Neuronal stem cell (in vitro differentiated cells): ENCODE results near the gene CKLF.

Experiments
- DNase-seq: peaks from one replicate; pipeline ENCODE4 v3.0.0-alpha.2; 2013; ENCODE audit warnings: low spot score
- H2AFZ ChIP-seq: one replicate; pipeline ENCODE4 v1.6.1; 2013; ENCODE audit warnings: mild to moderate bottlenecking, low read length, inconsistent platforms
- H2AK5ac ChIP-seq: 2 replicates; pipeline ENCODE4 v1.6.1; 2013; ENCODE audit warnings: low read depth, mild to moderate bottlenecking, inconsistent platforms, low read length, moderate library complexity, mixed read lengths
- H2BK120ac ChIP-seq: 2 replicates; pipeline ENCODE4 v1.6.1; 2013; ENCODE audit warnings: low read depth, mild to moderate bottlenecking, inconsistent platforms, low read length, moderate library complexity, mixed read lengths
- H2BK12ac ChIP-seq: one replicate; pipeline ENCODE4 v1.6.1; 2013; ENCODE audit warnings: low read length, inconsistent platforms
- H2BK15ac ChIP-seq: 2 replicates; pipeline ENCODE4 v1.6.1; 2013; ENCODE audit warnings: mild to moderate bottlenecking, low read length, inconsistent platforms, mixed read lengths
- H2BK5ac ChIP-seq: one replicate; pipeline ENCODE4 v1.6.1; 2013; ENCODE audit warnings: inconsistent platforms, mild to moderate bottlenecking, low read length, moderate library complexity
- H3K14ac ChIP-seq: one replicate; pipeline ENCODE4 v1.6.1; 2013; ENCODE audit warnings: low read length, inconsistent platforms
- H3K18ac ChIP-seq: 2 replicates; pipeline ENCODE4 v1.6.1; 2013; ENCODE audit warnings: low read length, inconsistent platforms
- H3K23ac ChIP-seq: 2 replicates; pipeline ENCODE4 v1.6.1; 2013; ENCODE audit warnings: low read depth, mild to moderate bottlenecking, mixed read lengths, low read length, inconsistent platforms; ENCODE audit not compliant: poor library complexity
- H3K27ac ChIP-seq: replicated peaks from 3 replicates; pipeline ENCODE4 v1.5.1; 2013; ENCODE audit warnings: low read length, inconsistent platforms
- H3K27me3 ChIP-seq, 3 experiments: 2 replicates each; pipeline ENCODE4 v1.6.1; 2013; ENCODE audit warnings: low read length in 3 of 3, mild to moderate bottlenecking in 2 of 3, inconsistent platforms in 1 of 3, low read depth in 1 of 3, mixed read lengths in 1 of 3, moderate library complexity in 1 of 3; ENCODE audit not compliant: control insufficient read depth in 3 of 3, insufficient read depth in 3 of 3
- H3K36me3 ChIP-seq, 2 donors: replicated peaks in 1 of 2; 2 replicates each; pipeline ENCODE4 v1.6.1; 2013; ENCODE audit warnings: low read length in 2 of 2; ENCODE audit not compliant: control insufficient read depth in 2 of 2, insufficient read depth in 2 of 2
- H3K4ac ChIP-seq: 2 replicates; pipeline ENCODE4 v1.6.1; 2013; ENCODE audit warnings: inconsistent platforms, mild to moderate bottlenecking, low read length, moderate library complexity
- H3K4me1 ChIP-seq, 2 donors: 1 replicate in 1 of 2; 2 replicates in 1 of 2; pipeline ENCODE4 v1.6.1; 2013; ENCODE audit warnings: low read length in 2 of 2, low read depth in 1 of 2; ENCODE audit not compliant: control insufficient read depth in 2 of 2, insufficient read depth in 1 of 2
- H3K4me2 ChIP-seq: one replicate; pipeline ENCODE4 v1.6.1; 2013; ENCODE audit warnings: mild to moderate bottlenecking, low read length, inconsistent platforms; ENCODE audit not compliant: insufficient read depth, poor library complexity, severe bottlenecking
- H3K4me3 ChIP-seq, 2 donors: 2 replicates each; pipeline ENCODE4 v1.5.1; 2013; ENCODE audit warnings: low read length in 2 of 2, mild to moderate bottlenecking in 2 of 2, inconsistent platforms in 1 of 2, moderate library complexity in 1 of 2
- H3K79me1 ChIP-seq: one replicate; pipeline ENCODE4 v1.6.1; 2013; ENCODE audit warnings: low read depth, mild to moderate bottlenecking, inconsistent platforms, low read length, moderate library complexity
- H3K9ac ChIP-seq: one replicate; pipeline ENCODE4 v1.6.1; 2013; ENCODE audit warnings: mild to moderate bottlenecking, low read depth, low read length, inconsistent platforms; ENCODE audit not compliant: poor library complexity
- H3K9me3 ChIP-seq, 2 donors: replicated peaks in 1 of 2; 2 replicates each; pipeline versions ENCODE3 to v1.6.1; 2013; ENCODE audit warnings: low read length in 2 of 2, mild to moderate bottlenecking in 2 of 2, inconsistent platforms in 1 of 2, low read depth in 1 of 2, mixed read lengths in 1 of 2, moderate library complexity in 1 of 2; ENCODE audit not compliant: control insufficient read depth in 2 of 2, insufficient read depth in 1 of 2
- H4K8ac ChIP-seq: one replicate; pipeline ENCODE4 v1.6.1; 2013; ENCODE audit warnings: low read depth, mild to moderate bottlenecking, inconsistent platforms, low read length, moderate library complexity
- H4K91ac ChIP-seq: one replicate; pipeline ENCODE4 v1.6.1; 2013; ENCODE audit warnings: low read length, low read depth, mild to moderate bottlenecking, inconsistent platforms; ENCODE audit not compliant: poor library complexity
- WGBS, 2 donors: extraction: QIAGEN DNeasy Blood & Tissue Kit; methylation state at CpG; one replicate each; pipeline ENCODE4 v1.1.7; 2013; ENCODE audit warnings: missing lambda C conversion rate in 2 of 2, mixed read lengths in 1 of 2; ENCODE audit not compliant: insufficient read length in 2 of 2, insufficient replicate concordance in 1 of 2; ENCODE audit errors: extremely low coverage in 2 of 2; 5-methylcytosine and 5-hydroxymethylcytosine counted together

CKLF gene

DNA sequence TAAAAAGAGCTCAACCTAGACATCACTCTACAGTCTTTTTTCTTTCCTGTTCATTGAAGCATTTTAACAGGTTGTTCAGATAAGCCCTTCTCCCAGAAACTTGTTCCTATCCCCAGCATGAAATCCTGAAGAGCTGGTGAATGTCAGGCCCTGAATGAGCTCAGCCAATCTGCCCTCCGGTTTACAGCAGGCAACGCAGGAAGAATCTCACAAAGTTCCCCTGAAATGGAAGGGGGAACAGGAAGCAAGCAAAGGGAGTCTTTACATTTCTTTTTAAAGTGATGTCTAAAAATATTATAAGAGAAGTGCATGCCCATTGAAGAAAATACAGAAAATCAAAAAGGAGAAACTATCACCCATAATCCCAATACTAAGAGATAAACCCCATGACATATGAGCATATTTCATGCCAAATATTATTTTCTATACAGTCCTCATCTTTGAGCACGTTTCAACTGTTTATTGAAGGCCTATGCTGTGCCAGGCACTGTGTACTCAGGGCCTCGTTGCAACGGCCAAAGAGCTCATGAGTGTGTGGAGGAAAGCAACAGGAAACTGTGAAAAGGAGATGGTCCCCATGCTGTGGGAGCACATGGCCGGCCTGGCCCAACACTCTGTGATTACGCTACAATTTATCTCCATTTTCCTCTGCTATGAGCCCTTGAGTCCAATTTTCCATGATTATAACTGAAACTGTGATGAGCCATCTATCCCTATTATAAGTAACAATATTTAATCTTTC is 8.2 kb upstream of the CKLF start:
- Histone ChIP-seq H3K23ac (no peak overlapping the region), H3K14ac (no peak overlapping the region), H2BK120ac (no peak overlapping the region), H3K9ac (no peak overlapping the region), H2BK5ac (no peak overlapping the region), H3K4ac (no peak overlapping the region), H3K9me3 (no peaks in the 10 kb centered on the region), H3K27ac (no peak overlapping the region), H2AFZ (no peak overlapping the region), H4K91ac (no peak overlapping the region), H3K4me3 (no peak overlapping the region), H2AK5ac (no peak overlapping the region), H2BK15ac (no peak overlapping the region), H4K8ac (no peak overlapping the region), H3K18ac (no peak overlapping the region), H3K79me1 (no peaks in the 10 kb centered on the region), H3K27me3 (no peaks in the 10 kb centered on the region), H3K4me1 (peaks cover 2 to 8% of the 10 kb centered on the region in 2 donors), H3K36me3 (peaks cover 0 to 29% of the 10 kb centered on the region in 2 donors), H3K4me2 (no peak overlapping the region), H2BK12ac (no peak overlapping the region)
- no peak for DNase-seq
- no CpG with 5 or more reads among the region's 7 CpGs for WGBS, 2 donors

DNA sequence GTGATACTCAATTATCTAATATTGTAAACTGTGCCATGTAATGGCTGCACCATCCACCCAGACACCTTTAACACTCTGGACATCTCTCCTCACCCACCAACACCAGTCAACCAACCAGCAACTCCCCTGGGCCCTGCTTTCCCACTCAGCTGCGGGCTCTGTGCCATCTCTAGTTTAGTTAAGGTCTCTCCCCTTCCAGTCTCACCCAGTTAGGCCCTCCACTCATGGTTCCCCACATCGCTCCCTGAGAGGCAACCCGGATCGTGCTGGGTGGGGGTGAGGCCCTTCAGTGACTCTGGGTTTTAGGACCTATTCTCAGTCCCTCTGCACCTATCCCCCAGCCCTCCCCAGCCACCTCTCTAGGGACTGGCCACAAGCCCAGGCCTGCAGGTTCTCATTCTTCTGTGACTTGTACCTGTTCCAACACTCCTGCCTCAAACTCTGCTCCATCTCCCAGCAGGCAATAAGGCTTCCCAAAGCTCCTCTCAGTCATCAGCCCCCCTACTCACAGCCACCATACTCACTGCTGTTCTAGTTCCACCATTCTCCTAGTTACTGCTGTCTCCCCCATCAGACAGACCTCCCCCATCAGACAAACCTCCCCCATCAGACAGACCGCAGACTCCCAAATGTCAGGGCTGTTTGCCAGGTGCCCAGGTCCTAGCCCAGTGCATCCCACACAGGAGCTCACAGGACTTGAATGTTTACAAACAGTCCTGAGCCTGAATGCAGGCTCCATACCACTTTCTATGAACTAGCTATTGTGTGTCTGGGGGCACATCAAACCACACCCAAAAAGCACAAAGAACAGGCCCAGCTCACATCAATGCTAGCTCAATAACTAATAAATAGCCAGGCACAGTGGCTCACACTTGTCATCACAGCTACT is 5.0 kb upstream of the CKLF start:
- Histone ChIP-seq H2AK5ac (no peak overlapping the region), H2AFZ (no peak overlapping the region), H3K27me3 (no peaks in the 10 kb centered on the region), H2BK120ac (no peak overlapping the region), H3K27ac (no peak overlapping the region), H2BK12ac (no peak overlapping the region), H3K4me2 (no peak overlapping the region), H2BK5ac (no peak overlapping the region), H3K36me3 (peaks cover 0 to 13% of the 10 kb centered on the region in 2 donors), H3K79me1 (no peaks in the 10 kb centered on the region), H3K4me1 (peaks cover 4 to 9% of the 10 kb centered on the region in 2 donors), H4K91ac (no peak overlapping the region), H3K4me3 (no peak overlapping the region), H3K4ac (no peak overlapping the region), H3K9ac (no peak overlapping the region), H3K23ac (no peak overlapping the region), H4K8ac (no peak overlapping the region), H2BK15ac (no peak overlapping the region), H3K14ac (no peak overlapping the region), H3K9me3 (no peaks in the 10 kb centered on the region), H3K18ac (no peak overlapping the region)
- DNase-seq, result no peak
- WGBS, 2 donors, result no CpG with 5 or more reads among the region's 5 CpGs

DNA sequence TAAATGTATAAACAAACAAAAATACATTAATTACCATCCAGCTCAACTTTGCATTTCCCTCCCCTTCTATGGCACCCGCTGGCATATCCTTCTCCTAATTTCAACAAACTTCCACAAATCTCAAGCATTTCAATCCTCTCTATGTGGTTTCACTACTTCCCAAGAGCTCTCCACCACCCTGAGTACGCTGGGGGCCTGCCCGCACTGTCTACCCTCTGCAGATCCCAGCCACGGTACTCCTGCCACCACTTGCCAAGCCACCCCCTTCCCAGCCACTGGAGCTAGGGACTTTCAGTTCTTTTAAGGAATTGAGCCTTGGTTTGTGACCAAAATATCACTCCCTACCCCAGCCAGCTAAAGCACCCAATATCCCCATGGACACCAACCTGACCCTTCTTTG is 4.3 kb upstream of the CKLF start:
- Histone ChIP-seq H3K4me2 (no peak overlapping the region), H3K9me3 (peaks cover 1 to 3% of the 10 kb centered on the region in 2 donors), H2BK5ac (no peak overlapping the region), H3K9ac (no peak overlapping the region), H3K14ac (no peak overlapping the region), H3K27me3 (no peaks in the 10 kb centered on the region), H3K23ac (no peak overlapping the region), H3K27ac (no peak overlapping the region), H4K8ac (no peak overlapping the region), H3K4me3 (no peak overlapping the region), H3K79me1 (no peaks in the 10 kb centered on the region), H2BK12ac (peak overlapping the region; percentile 63), H3K4ac (no peak overlapping the region), H2AK5ac (peak overlapping the region; percentile 57), H2BK120ac (no peak overlapping the region), H3K4me1 (peaks cover 8 to 11% of the 10 kb centered on the region in 2 donors), H4K91ac (no peak overlapping the region), H2BK15ac (no peak overlapping the region), H2AFZ (no peak overlapping the region), H3K18ac (no peak overlapping the region), H3K36me3 (peaks cover 0 to 13% of the 10 kb centered on the region in 2 donors)
- DNase-seq, result no peak
- no CpG with 5 or more reads among the region's 4 CpGs for WGBS, 2 donors

DNA sequence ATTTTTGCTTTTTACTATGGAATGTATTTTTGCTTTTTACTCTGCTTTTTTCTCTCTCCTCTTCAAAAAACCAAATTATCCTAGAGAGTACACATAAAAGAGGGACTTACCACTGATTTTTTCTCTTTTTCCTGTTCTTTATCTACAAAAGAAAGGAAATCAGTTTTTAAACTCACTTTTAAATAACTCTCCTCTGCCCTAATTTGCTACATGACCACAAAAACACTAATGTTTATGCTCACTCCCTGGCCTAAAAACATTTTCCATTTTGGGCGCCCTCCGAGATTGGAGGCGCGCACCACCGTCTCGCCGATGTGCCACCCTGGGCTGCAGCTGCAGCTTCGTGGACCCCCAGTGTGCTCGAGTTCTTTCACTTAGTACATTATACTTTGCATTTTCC is 3.5 kb upstream of the CKLF start:
- H3K27ac ChIP-seq, result no peak overlapping the region
- peaks cover 0 to 7% of the 10 kb centered on the region in 2 donors for H3K36me3 ChIP-seq
- H3K9ac ChIP-seq, result no peak overlapping the region
- no peaks in the 10 kb centered on the region for H3K27me3 ChIP-seq
- peaks cover 3 to 8% of the 10 kb centered on the region in 2 donors for H3K9me3 ChIP-seq
- no peak overlapping the region for H3K4ac ChIP-seq
- no peak overlapping the region for H2BK5ac ChIP-seq
- H3K4me2 ChIP-seq, result no peak overlapping the region
- no peak overlapping the region for H2BK15ac ChIP-seq
- H3K23ac ChIP-seq, result no peak overlapping the region
- no peak overlapping the region for H2BK12ac ChIP-seq
- peaks cover 8 to 11% of the 10 kb centered on the region in 2 donors for H3K4me1 ChIP-seq
- peak overlapping the region in 1 of 2 donors; percentile 58 for H3K4me3 ChIP-seq
- WGBS, 2 donors, result no CpG with 5 or more reads among the region's 9 CpGs
- no peak overlapping the region for H2BK120ac ChIP-seq
- no peaks in the 10 kb centered on the region for H3K79me1 ChIP-seq
- H2AFZ ChIP-seq, result peak overlapping the region; percentile 94
- H4K8ac ChIP-seq, result no peak overlapping the region
- no peak overlapping the region for H4K91ac ChIP-seq
- H3K14ac ChIP-seq, result no peak overlapping the region
- no peak for DNase-seq
- H3K18ac ChIP-seq, result peak overlapping the region; percentile 90
- no peak overlapping the region for H2AK5ac ChIP-seq
